ENCODE data around the gene OPN1SW. TPM values are rescaled to one million over a fixed set of nuclear protein-coding genes. Genes with fewer than 3 reads are reported as not detected.

Gene OPN1SW
- total RNA-seq, 1 donor from 2014 or later = not detected

DNA sequence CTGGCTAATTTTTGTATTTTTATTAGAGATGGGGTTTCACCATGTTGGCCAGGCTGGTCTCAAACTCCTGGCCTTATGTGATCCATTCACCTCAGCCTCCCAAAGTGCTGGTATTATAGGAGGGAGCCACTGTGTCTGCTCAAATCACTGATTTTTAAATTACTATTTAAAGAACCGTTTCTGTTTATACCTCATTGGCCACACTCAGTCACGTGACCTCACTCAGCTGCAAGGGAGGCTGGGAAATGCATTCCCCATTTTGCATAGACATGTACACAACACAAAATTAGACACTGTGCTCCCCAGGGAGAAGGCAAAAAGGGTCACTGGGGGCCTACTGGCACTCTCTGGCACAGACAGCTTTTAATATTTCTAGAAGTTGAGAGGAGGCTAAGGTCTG lies 50.1 kb downstream of the OPN1SW start:
- TF ChIP-seq CTCF (IDR thresholded peaks at IDR 0.05) = no peak
- no peak overlapping the region for H3K4me3 ChIP-seq
- no peaks in the 10 kb centered on the region for H3K27me3 ChIP-seq
- H3K4me1 ChIP-seq = no peaks in the 10 kb centered on the region
- no peaks in the 10 kb centered on the region for H3K36me3 ChIP-seq
- no peak overlapping the region for H3K27ac ChIP-seq
- DNase-seq (ENCODE audit: low spot score in 2 of 2) = no peak
- intact Hi-C loops (cut with DNase I) = no loop called here
- no peaks in the 10 kb centered on the region for H3K9me3 ChIP-seq

- intact Hi-C loops (cut with DNase I) = no loop called here
- TF ChIP-seq CTCF (IDR thresholded peaks at IDR 0.05) = no peak
- no peaks in the 10 kb centered on the region for H3K27me3 ChIP-seq
Observed at GRCh38 chr7:128724743-128725142, 50.9 kb downstream of the OPN1SW start.

More at GRCh38 chr7:128724743-128725142, 50.9 kb downstream of the OPN1SW start:
- no peaks in the 10 kb centered on the region for H3K4me1 ChIP-seq
- no peaks in the 10 kb centered on the region for H3K36me3 ChIP-seq
- no peak overlapping the region for H3K27ac ChIP-seq
- H3K9me3 ChIP-seq = no peaks in the 10 kb centered on the region
- no peak overlapping the region for H3K4me3 ChIP-seq
- DNase-seq (ENCODE audit: low spot score in 2 of 2) = no peak

Other genes with a start within 250 kb of the OPN1SW start
- gene GARIN1A, start 103.5 kb downstream of the OPN1SW start, total RNA-seq = 0.53 TPM
- 82.8 TPM for gene CALU, start 36.4 kb downstream of the OPN1SW start, total RNA-seq
- 0.64 TPM for gene CCDC136, start 16.2 kb upstream of the OPN1SW start, total RNA-seq
- 117 TPM for gene FLNC, start 54.6 kb upstream of the OPN1SW start, total RNA-seq
- gene ATP6V1F, start 87.1 kb upstream of the OPN1SW start, total RNA-seq = 142 TPM
- 1.2 TPM for gene KCP, start 134.9 kb upstream of the OPN1SW start, total RNA-seq
- gene IRF5, start 162.1 kb upstream of the OPN1SW start, total RNA-seq = not detected

Measured in ascending aorta (tissue), 2 donors.